ENCODE measurements around the gene SKA1.
"Not testable (repeated sequence)": the region's sequence is repeated elsewhere in the genome, so short reads cannot be mapped to it uniquely, and the experiment has no call there.

Gene SKA1

DNA sequence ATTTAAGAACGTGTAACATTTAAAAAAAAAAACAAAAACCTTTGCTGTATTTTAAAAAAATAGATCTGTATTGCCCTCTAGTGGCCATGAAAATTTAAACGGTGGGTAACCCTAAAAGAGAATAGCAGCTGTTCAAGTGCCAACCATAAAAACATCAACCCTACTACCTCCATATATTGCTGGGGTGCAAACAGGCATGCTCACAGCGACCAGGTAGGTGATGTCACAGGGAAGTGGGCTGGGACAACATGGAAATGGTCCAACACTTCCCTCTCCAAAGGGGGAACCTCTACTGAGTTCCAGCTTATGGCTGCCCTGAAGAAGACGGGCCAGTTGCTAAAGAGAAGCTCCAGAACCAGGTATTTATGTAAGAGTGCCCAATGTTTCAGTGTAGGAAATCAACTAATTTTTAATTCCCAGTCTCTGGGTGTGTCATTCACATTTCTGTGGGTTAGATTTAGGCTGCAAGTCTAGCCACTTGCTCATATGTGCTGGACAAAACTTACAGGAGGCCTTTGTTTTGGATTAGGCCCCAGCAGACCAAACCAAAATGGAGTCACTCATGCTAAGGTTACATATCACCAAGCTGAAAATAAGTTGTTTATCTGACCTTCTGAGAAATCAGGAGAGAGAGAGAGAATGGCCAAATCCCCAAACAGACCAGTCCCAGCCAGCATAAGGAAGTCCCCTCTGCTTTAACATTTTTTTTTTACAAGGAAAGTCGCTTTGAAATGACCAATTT lies 54.5 kb downstream of the SKA1 start:
- peak; percentile 35 for DNase-seq (ENCODE audit: low spot score)

DNA sequence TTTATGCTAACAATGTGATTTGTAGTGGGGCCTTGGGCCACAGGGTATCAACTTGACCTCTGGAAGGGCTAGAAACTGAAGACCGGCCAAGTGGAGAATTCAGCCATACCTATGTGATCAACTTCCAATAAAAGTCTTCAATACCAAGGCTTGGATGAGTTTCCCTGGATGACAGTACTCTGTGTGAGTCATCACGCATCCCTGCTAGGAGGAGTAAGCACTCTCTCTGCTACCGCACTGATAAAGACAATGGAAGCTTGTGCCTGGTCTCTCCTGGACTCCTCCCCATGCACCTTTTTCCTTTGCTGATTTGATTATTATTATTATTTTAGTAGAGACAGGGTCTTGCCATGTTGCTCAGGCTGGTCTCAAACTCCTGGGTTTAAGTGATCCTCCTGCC lies 58.1 kb downstream of the SKA1 start:
- no peak for DNase-seq (ENCODE audit: low spot score)

DNA sequence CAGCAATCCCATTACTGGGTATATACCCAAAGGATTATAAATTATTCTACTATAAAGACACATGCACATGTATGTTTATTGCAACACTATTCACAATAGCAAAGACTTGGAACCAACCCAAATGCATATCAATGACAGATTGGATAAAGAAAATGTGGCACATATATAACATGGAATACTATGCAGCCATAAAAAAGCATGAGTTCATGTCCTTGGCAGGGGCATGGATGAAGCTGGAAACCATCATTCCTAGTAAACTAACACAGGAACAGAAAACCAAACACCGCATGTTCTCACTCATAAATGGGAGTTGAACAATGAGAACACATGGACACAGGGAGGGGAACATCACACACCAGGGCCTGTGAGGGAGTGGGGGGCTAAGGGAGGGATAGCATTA lies 61.9 kb downstream of the SKA1 start:
- DNase-seq (ENCODE audit: low spot score) = not testable (repeated sequence)

DNA sequence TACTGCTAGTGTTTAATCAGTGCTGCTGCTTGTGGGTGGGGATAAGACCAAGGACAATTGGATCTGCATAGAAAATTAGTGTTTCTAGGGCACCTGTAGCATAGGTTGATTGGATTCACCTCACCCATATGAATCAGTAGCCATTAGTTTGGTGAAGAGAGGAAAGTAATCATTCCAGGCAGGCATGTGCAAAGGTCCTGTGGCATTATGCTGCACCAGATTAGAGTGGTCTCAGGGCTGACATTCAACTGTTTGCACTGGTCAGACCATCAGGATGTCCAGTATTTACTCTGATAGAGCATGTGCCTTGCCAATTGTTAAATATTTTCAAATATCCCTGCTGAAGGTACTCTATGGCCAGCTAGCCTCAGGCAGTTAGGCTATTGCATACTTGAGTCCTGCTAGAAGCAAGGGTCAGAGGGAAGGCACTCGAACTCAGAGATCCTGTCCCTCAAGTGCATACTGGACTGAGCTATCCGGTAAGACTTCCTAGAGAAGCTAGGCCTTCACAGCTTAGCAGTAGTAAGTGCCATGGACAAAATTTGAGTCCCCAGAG lies 64.7 kb downstream of the SKA1 start:
- no peak for DNase-seq (ENCODE audit: low spot score)

DNA sequence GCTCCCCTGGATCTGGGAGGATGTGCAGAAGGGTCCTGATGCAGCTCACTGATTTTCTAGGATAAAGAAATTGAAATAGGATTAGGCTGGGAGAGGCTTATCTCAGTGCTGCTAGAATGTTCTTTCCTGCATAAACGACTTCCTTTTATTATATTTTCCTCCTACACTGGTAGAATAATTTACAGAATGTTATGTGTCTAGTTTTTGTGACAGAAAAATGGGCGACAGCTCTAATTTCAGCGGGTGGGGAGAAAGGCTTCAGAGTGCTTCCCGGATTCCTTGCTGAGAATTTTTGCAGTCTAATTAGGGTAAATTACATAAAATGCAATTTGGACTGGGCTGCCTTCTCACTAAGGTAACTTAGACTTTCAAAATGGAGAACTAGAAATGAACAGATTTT lies 66.2 kb downstream of the SKA1 start:
- DNase-seq (ENCODE audit: low spot score) = no peak

DNA sequence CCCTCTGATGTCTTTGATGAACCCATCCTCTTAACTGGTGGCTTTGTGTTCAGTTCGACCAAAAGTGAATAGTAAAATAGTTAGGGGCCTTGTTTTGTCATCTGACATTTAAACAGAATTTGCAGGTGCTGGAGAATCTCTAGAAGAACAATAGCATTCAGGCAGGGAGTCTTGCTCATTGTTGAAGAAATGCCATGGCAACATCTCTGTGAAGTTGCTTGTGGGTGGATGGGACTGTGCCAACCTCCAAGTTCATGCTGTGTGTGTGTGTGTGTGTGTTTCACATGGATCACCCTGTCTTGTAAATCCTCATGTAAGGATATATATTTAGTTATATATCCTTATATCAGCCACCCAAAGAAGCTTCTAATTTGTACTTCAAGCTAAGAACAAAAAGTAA lies 66.7 kb downstream of the SKA1 start:
- peak; percentile 20 for DNase-seq (ENCODE audit: low spot score)
